NT2/D1 (cell line): ENCODE results near the gene RB1.

Experiments
- DNase-seq: peaks from one replicate; pipeline ENCODE4 v3.0.0-alpha.2; 2011; ENCODE audit warnings: low read depth, low spot score
- H3K27me3 ChIP-seq: 2 replicates; pipeline ENCODE4 v1.6.0; 2011; ENCODE audit warnings: mild to moderate bottlenecking; ENCODE audit not compliant: insufficient read length, insufficient read depth
- H3K36me3 ChIP-seq: 2 replicates; pipeline ENCODE4 v1.6.1; 2011; ENCODE audit warnings: mild to moderate bottlenecking, low read length, mixed read lengths; ENCODE audit not compliant: insufficient read depth, insufficient read length
- H3K4me1 ChIP-seq: 2 replicates; pipeline ENCODE4 v1.5.1; 2011; ENCODE audit not compliant: insufficient read depth, insufficient read length
- H3K4me3 ChIP-seq: 2 replicates; pipeline ENCODE4 v1.5.1; 2011; ENCODE audit warnings: low read depth; ENCODE audit not compliant: insufficient read length
- H3K9ac ChIP-seq: 2 replicates; pipeline ENCODE4 v1.6.0; 2011; ENCODE audit warnings: low read depth; ENCODE audit not compliant: insufficient read length
- H3K9me3 ChIP-seq: 2 replicates; pipeline ENCODE4 v1.5.1; 2011; ENCODE audit warnings: mild to moderate bottlenecking, low read length; ENCODE audit not compliant: insufficient read depth
- SUZ12 ChIP-seq: IDR thresholded peaks from 2 replicates; pipeline ENCODE4 v1.6.1; 2011; ENCODE audit not compliant: insufficient read length, insufficient read depth; ENCODE audit errors: extremely low read depth
- YY1 ChIP-seq: IDR thresholded peaks from 2 replicates; pipeline ENCODE4 v1.6.1; 2011; ENCODE audit not compliant: insufficient read length, insufficient read depth
- ZNF274 ChIP-seq: IDR thresholded peaks from 2 replicates; pipeline ENCODE4 v1.6.1; 2011; ENCODE audit warnings: mild to moderate bottlenecking, low read depth, low read length

Gene RB1

DNA sequence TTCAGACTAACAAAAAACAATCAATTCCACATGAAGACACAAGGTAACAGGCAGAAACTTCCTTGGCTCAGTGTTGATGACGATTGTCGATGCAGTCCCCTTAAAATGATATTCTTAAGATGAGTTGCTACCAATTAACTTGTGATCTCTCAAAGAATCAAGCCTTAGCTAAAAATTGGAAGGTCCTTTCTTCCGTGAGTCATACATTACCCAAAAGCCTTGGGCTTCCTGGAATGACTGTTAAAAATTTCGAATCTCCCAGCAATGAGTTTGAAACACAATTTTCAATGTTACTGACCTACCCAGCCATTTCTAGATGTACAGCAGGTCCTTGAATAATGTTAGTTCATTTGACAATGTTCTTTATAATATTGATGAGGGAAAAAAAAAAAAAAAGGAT lies 28.0 kb upstream of the RB1 start:
- no peak overlapping the region for H3K9ac ChIP-seq

GRCh38 chr13:48278806-48279205 lies 24.7 kb upstream of the RB1 start:
- Histone ChIP-seq H3K9ac (no peak overlapping the region), H3K4me3 (no peak overlapping the region), H3K9me3 (no peaks in the 10 kb centered on the region), H3K36me3 (no peaks in the 10 kb centered on the region), H3K4me1 (no peaks in the 10 kb centered on the region), H3K27me3 (no peaks in the 10 kb centered on the region)
- no peak for TF ChIP-seq SUZ12
- no peak for TF ChIP-seq YY1
- TF ChIP-seq ZNF274: no peak
- DNase-seq: no peak

More for the DNA sequence above, 28.0 kb upstream of the RB1 start:
- Histone ChIP-seq H3K9me3 (no peaks in the 10 kb centered on the region), H3K4me3 (no peak overlapping the region), H3K4me1 (no peaks in the 10 kb centered on the region), H3K27me3 (no peaks in the 10 kb centered on the region), H3K36me3 (no peaks in the 10 kb centered on the region)
- no peak for DNase-seq
- TF ChIP-seq YY1 (no peak), ZNF274 (no peak), SUZ12 (no peak)

DNA sequence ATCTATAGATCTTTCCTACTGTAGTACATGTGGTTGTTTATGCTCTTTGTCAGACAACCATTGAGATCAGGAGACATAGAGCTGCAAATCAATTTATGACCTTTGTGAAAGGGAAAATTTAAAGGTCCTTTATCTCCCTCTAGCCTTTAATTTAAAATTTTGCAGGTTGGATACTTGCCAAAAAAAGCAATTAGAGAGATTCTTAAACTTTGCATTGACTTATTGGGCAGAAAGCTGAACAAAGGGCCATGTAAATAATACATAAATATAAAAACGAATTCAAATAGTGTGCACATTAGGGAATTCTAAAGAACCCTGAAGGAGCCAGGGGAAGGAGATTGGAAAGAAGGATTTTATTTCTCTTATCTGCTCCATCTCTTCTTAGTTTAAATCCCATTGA lies 22.0 kb upstream of the RB1 start:
- H3K36me3 ChIP-seq: no peaks in the 10 kb centered on the region
- no peak for TF ChIP-seq ZNF274
- TF ChIP-seq YY1: no peak
- no peak for TF ChIP-seq SUZ12

GRCh38 chr13:48291730-48292129 lies 11.8 kb upstream of the RB1 start:
- Histone ChIP-seq H3K9ac (no peak overlapping the region), H3K4me1 (no peaks in the 10 kb centered on the region), H3K27me3 (no peaks in the 10 kb centered on the region), H3K9me3 (no peaks in the 10 kb centered on the region), H3K36me3 (no peaks in the 10 kb centered on the region), H3K4me3 (no peak overlapping the region)
- no peak for TF ChIP-seq YY1
- TF ChIP-seq ZNF274: no peak
- TF ChIP-seq SUZ12: no peak
- no peak for DNase-seq

More for the DNA sequence above, 22.0 kb upstream of the RB1 start:
- Histone ChIP-seq H3K4me1 (no peaks in the 10 kb centered on the region), H3K9ac (no peak overlapping the region), H3K4me3 (no peak overlapping the region), H3K27me3 (no peaks in the 10 kb centered on the region), H3K9me3 (no peaks in the 10 kb centered on the region)
- DNase-seq: no peak

- DNase-seq: no peak
- TF ChIP-seq ZNF274: no peak
- no peak for TF ChIP-seq YY1
- TF ChIP-seq SUZ12: no peak
- Histone ChIP-seq H3K4me3 (no peak overlapping the region), H3K36me3 (no peaks in the 10 kb centered on the region), H3K27me3 (no peaks in the 10 kb centered on the region), H3K9me3 (no peaks in the 10 kb centered on the region), H3K9ac (no peak overlapping the region), H3K4me1 (no peaks in the 10 kb centered on the region)
Measured at GRCh38 chr13:48292650-48293049, 10.9 kb upstream of the RB1 start.

DNA sequence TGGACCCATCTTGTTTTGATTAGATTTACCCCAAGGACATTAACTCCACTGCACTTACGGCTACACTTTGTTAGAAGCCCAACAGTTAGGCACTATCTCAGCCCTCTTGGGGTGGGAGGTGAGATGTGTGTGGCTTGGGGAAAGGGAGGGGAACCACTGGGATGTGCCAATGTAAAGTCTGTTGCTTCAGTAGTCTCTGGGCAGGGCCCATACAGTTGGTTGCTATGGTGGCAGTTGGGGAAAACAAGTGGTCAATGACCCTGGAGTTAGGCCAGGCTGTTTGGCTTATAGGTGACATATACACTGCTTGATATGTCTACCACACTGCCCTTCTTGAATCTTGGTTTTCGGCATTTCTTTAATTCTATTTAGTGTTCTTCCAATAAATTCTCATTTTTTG lies 8.9 kb upstream of the RB1 start:
- TF ChIP-seq ZNF274 (no peak), SUZ12 (no peak), YY1 (no peak)
- Histone ChIP-seq H3K9ac (no peak overlapping the region), H3K4me3 (no peak overlapping the region), H3K36me3 (no peaks in the 10 kb centered on the region), H3K9me3 (no peaks in the 10 kb centered on the region), H3K27me3 (no peaks in the 10 kb centered on the region), H3K4me1 (no peaks in the 10 kb centered on the region)
- DNase-seq: no peak

- no peak for DNase-seq
- H3K27me3 ChIP-seq: no peaks in the 10 kb centered on the region
- no peaks in the 10 kb centered on the region for H3K4me1 ChIP-seq
- TF ChIP-seq SUZ12 (no peak), YY1 (no peak), ZNF274 (no peak)
- no peaks in the 10 kb centered on the region for H3K9me3 ChIP-seq
- H3K9ac ChIP-seq: no peak overlapping the region
- no peaks in the 10 kb centered on the region for H3K36me3 ChIP-seq
- H3K4me3 ChIP-seq: no peak overlapping the region
Measured at GRCh38 chr13:48295271-48295670, 8.3 kb upstream of the RB1 start.

DNA sequence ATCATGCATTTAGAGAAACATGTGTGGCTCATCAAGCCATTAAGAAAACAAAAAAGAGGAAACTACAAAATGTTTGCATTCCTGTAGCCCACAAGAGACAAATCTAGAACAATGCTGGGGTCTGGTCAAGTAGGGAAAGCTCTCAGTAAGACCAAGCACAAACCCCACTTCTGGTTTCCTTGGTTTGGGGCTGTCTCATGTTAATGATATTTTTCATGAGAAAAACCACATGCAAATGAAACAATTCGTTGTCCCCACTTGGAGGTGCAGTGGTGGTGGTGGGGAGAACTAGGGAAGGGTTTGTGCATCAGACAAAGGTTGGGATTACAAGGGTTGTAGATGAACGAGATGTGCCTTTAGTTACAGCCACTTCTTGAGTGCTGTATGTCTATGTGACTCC lies 7.0 kb upstream of the RB1 start:
- TF ChIP-seq SUZ12 (no peak), ZNF274 (no peak), YY1 (no peak)
- no peaks in the 10 kb centered on the region for H3K4me1 ChIP-seq
- no peak overlapping the region for H3K4me3 ChIP-seq
- no peaks in the 10 kb centered on the region for H3K36me3 ChIP-seq
- no peaks in the 10 kb centered on the region for H3K9me3 ChIP-seq
- H3K9ac ChIP-seq: no peak overlapping the region
- DNase-seq: no peak
- no peaks in the 10 kb centered on the region for H3K27me3 ChIP-seq
